B cell (primary cell): Measurements from ENCODE around the gene FBN1.

ENCODE experiments used
- CTCF ChIP-seq: fragments of 200-600 bp; IDR thresholded peaks from one replicate; pipeline ENCODE4 v1.8.0; 2022; ENCODE audit warnings: antibody characterized with exemption, mild to moderate bottlenecking
- EZH2 ChIP-seq: IDR thresholded peaks from 2 replicates; pipeline ENCODE4 v1.6.1; 2012; ENCODE audit warnings: borderline replicate concordance, low read depth, mild to moderate bottlenecking, moderate library complexity, low read length; ENCODE audit not compliant: insufficient read depth, poor library complexity, severe bottlenecking

GRCh38 chr15:48578965-48579364, 66.5 kb downstream of the FBN1 start:
- TF ChIP-seq CTCF (no peak), EZH2 (no peak)
